GM21447 (cell line): ENCODE data around the gene UBE2J1.

Experiments
- ATAC-seq: cut with Tn5 transposase; IDR thresholded peaks from one replicate; pipeline ENCODE4 v1.9.1; 2021; ENCODE audit not compliant: unreplicated experiment

UBE2J1 gene

GRCh38 chr6:89368107-89368506 lies 15.6 kb upstream of the UBE2J1 start:
- no peak for ATAC-seq

DNA sequence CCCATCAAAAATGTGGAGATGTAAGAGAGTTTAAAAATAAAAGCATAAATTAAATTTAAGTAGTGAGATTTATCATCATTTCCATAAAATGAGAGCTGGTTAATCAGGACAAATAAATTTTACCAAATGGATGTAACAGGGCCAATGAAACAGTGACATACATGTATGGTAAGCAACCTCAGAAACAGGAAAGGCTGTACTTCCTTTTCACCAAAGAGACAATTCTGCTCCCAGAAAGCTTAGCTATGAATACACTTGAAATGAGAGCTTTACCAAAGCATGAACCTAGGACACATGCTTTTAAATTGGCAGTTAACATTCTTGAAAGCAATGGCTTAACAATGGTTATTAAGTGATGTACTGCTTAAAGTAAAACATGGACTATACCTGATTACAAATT lies 12.1 kb upstream of the UBE2J1 start:
- ATAC-seq = no peak

GRCh38 chr6:89361171-89361570 lies 8.6 kb upstream of the UBE2J1 start:
- no peak for ATAC-seq

DNA sequence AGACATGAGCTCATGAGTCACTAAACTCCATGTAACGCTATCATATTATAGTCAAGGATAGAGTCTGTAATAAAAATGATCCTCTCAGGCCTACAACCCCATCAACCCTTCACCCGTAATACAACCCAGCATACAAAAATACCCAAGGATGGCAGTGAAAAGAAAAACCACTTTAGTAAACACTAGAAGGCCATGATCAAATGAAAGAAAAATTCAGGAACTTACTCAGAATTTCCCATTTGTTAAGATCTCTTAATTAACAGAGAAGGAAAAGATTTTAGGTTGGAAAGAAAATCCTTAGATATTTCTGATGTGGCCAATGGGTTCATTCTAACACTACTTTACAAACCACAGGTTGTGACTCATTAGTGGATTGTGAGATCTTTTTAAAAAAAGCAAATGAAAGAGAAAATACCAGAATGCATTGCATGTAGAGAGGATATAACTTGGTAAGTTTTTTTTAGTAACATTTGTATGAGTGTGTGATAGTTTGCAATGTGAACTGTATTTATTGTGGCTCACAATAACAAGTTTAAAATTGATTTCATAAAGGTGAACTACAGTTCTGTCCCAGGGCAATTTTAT lies 8.0 kb upstream of the UBE2J1 start:
- peak; percentile 33 for ATAC-seq

DNA sequence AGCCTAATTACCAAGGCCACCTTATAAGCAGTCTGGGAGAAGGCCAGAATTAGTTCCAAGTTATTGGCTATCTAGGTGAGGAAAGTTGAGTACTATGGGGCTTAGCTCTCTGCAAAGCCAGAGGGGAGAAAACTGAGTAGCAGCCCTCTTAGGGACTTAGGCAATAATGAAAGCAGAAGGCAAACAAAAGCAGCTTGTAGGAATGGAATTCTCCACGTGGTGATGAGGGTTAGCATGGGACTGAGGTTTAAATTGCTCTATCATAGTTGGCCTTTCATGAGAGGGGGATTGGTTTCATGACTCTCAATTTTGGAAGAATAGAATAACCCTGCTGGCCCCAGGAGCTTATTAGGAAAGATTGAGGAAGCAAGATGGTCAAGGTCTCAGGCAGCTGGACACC lies 7.0 kb upstream of the UBE2J1 start:
- no peak for ATAC-seq

DNA sequence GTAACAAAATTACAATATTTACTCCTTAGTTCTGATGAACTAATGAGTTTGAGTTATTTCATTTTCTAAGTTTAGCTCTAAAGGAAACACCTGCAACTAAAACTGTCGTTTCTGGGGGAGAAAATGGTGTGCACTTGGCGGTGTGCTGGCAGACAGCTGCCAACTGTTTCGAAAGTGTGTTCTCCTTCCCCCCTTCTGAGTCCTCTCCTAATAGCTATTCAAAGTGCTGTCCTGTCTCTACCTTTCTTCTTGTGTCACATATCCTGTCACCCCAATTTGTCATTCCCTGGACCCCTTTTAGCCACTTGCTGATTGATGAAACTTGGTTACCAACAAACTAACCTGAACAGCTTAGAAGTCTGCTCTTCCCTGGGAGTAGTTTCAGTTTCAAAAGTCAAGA lies 4.9 kb upstream of the UBE2J1 start:
- ATAC-seq = peak; percentile 55

GRCh38 chr6:89356642-89357170 lies 4.2 kb upstream of the UBE2J1 start:
- ATAC-seq = no peak

- no peak for ATAC-seq
These were observed 3.1 kb upstream of the UBE2J1 start for GRCh38 chr6:89355511-89356194.

DNA sequence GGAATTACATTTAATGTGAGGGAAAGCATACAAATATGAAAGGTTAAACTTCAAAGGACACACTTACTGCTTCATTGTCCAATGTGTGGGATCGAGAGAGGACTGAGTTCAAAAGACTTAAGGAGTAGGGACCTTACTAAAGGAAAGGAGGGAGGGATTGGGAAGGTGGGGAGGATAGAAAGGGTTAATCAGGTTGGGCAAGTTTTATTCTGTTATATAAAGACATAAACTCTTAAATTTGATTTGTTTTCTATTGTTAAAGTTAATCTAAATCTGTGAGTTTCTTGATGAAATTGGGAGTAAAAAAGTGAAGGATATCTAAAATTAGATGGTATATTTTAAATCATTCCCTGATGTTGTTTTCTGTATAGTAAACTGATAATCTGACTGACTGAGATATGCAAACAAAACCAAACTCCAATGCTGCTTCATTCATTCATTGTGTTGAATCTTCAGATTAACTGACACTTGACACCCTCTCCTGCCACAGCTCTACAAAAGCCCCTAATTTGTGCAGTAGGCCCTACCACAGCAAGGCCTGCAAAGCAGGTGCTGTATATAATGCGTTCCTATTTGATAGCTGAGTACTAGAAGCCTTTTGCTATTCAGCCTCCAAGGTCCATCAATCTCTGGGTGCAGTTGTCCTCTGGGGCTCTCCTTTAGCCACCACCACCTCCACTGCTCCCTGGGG lies 1.3 kb upstream of the UBE2J1 start:
- ATAC-seq = no peak

GRCh38 chr6:89353118-89353556 lies 615 bp upstream of the UBE2J1 start:
- ATAC-seq = no peak

GRCh38 chr6:89351671-89352277 lies 748 bp downstream of the UBE2J1 start:
- ATAC-seq = no peak

- ATAC-seq = peak; percentile 41
These were observed 2.1 kb downstream of the UBE2J1 start for GRCh38 chr6:89350281-89350966.

DNA sequence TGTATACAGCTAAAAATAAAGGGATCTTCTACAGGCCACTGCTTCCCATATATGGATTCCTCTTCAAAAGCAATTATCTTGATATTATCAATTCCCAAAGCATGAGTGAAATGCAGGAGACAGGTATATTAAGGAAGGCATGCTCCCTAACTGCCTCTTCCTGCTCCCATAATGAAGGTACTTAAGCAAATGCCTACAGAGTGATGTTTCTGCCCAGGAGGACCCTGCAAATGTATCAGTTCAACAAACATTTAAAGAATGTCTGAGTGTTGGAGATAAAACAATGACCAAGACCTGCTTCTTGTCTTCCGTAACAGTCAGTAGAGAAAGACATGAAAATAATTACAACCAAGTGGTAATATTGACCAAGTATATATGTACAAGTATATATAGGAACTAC lies 4.2 kb downstream of the UBE2J1 start:
- no peak for ATAC-seq

DNA sequence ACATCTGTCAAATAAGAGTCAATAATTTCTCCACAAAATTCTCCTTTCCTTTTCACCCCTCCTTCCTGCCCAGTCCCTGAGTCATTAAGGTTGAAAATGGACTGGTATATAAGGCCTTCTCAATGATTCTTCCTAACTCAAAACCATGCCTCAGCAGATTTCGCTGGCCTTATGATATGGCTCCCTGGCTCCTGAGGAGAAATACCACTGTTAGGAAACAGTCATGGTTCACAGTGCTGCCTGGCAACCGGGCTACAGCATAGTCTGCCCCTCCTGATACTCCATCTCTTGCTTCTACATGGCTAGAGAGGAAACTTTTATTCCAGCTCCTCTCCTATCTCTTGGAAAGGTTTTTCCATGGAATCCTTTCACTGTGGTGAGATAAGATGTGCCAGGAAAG lies 4.7 kb downstream of the UBE2J1 start:
- no peak for ATAC-seq

DNA sequence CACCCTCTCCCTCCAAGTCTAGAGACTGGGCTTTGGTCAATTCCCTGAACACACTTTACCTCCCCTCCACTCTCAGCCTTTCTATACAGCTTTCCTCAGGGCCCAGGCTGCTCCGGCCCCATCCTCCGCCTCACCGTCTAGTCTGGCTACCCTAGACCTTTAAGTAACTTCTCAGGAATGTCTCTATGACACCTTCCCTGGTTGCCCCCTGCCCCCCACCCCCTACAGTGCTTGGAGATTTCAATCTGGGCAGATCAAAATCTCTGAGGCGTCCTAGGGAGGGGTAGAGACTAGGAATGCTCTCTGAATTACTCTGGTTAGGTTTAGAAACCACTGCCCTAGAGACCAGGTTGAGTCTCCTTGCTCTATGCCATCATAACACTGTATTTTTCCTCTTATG lies 6.1 kb downstream of the UBE2J1 start:
- no peak for ATAC-seq

DNA sequence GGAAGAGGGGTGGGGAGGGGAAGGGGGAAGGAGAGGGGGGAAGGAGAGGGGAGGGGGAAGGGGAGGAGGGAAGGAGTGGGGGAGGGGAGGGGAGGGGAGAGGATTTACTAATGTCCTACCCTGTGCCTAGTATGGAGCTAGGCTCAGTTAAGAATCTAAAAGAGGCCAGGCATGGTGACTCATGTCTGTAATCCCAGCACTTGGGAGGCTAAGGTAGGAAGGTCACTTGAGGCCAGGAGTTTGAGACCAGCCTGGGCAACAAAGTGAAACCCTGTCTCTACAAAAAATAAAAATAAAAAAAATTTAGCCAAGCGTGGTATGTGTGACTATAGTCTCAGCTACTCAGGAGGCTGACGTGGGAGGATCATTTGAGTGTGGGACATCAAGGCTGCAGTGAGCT lies 13.0 kb downstream of the UBE2J1 start:
- ATAC-seq = no peak

- no peak for ATAC-seq
These were observed 17.4 kb downstream of the UBE2J1 start for GRCh38 chr6:89335164-89335563.

GRCh38 chr6:89330910-89331309 lies 21.6 kb downstream of the UBE2J1 start:
- no peak for ATAC-seq

DNA sequence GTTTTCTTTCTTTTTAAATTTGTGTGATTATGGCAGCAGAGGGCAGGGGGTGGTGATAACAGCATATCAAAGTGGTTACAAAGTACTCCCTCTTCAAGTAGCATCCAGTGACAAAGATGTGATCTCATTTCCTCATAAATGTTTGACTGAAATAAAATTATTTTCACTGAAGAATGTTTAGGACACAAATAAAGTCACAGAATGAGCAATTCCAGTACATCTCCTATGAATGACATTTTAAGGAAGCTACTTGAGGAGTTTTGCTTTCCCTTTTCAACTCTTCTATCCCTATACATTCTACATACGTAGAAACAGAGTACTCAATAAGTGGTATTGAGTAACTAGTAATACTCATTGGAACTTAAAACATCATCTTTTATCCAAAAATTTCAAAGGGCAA lies 23.5 kb downstream of the UBE2J1 start:
- no peak for ATAC-seq

GRCh38 chr6:89324304-89324703 lies 28.2 kb downstream of the UBE2J1 start:
- no peak for ATAC-seq

- ATAC-seq = no peak
These were observed 29.0 kb downstream of the UBE2J1 start for GRCh38 chr6:89323511-89323971.
